Tibial nerve (tissue), 4 donors: ENCODE results near the gene MARF1. TPM values are rescaled to one million over a fixed set of nuclear protein-coding genes. Genes with fewer than 3 reads are reported as not detected.

ENCODE experiments used
- DNase-seq, 2 donors: peaks; one replicate each; pipeline ENCODE4 v3.0.0-alpha.2; 2019; ENCODE audit warnings: low spot score in 2 of 2
- H3K27ac ChIP-seq, 4 donors: fragments of 200-600 bp; sonication (generic) in 3 of 4; one replicate each; pipeline ENCODE4 v1.5.1; 2017 to 2019; ENCODE audit warnings: mild to moderate bottlenecking in 1 of 4
- H3K27me3 ChIP-seq, 2 donors: fragments of 200-600 bp; sonication (generic) in 1 of 2; one replicate each; pipeline versions ENCODE4 v1.5.1 to v1.6.0; 2017 to 2019
- H3K36me3 ChIP-seq, 3 donors: fragments of 200-600 bp; sonication (generic); one replicate each; pipeline ENCODE4 v1.5.1; 2018 to 2019
- H3K4me1 ChIP-seq, 4 donors: fragments of 200-600 bp; sonication (generic) in 3 of 4; one replicate each; pipeline ENCODE4 v1.5.1; 2017 to 2019
- H3K4me3 ChIP-seq, 4 donors: fragments of 200-600 bp; sonication (generic) in 3 of 4; one replicate each; pipeline ENCODE4 v1.5.1; 2017 to 2019; ENCODE audit warnings: mild to moderate bottlenecking in 1 of 4, moderate library complexity in 1 of 4
- H3K9me3 ChIP-seq, 4 donors: fragments of 200-600 bp; sonication (generic) in 3 of 4; one replicate each; pipeline ENCODE4 v1.5.1; 2017 to 2019
- CTCF ChIP-seq, 5 experiments: fragments of 200-600 bp in 3 of 5; fragments of 450-650 bp in 2 of 5; sonication (generic) in 3 of 5; IDR thresholded peaks; one replicate each; pipeline ENCODE4 v1.5.1; 2016 to 2019; ENCODE audit warnings: antibody characterized with exemption in 5 of 5, mild to moderate bottlenecking in 3 of 5, moderate library complexity in 2 of 5
- EP300 ChIP-seq, 2 donors: sonication (generic); formaldehyde crosslinking; IDR thresholded peaks; one replicate each; pipeline ENCODE4 v1.6.1; 2017; ENCODE audit warnings: antibody characterized with exemption in 2 of 2, mild to moderate bottlenecking in 1 of 2
- POLR2A ChIP-seq, 2 donors: fragments of 450-650 bp; IDR thresholded peaks; one replicate each; pipeline ENCODE4 v1.6.1; 2017; ENCODE audit warnings: antibody characterized with exemption in 2 of 2, mild to moderate bottlenecking in 2 of 2, moderate library complexity in 2 of 2
- WGBS, 2 donors: methylation state at CpG; one replicate each; pipeline ENCODE4 v1.1.5; 2018; 5-methylcytosine and 5-hydroxymethylcytosine counted together
- total RNA-seq, 4 donors: library from RNA; depleted of rRNA; stranded (reverse); fragments of >200 nt; gene quantifications; one replicate each; pipeline ENCODE4 v1.1.0, GENCODE V29; 2016

MARF1 gene
- total RNA-seq, 4 donors from 2014 or later: 44.6 to 57.5 (median 54.4) TPM

GRCh38 chr16:15544405-15544804 lies 98.5 kb downstream of the MARF1 start:
- no peak overlapping the region for H3K27ac ChIP-seq
- no peak for TF ChIP-seq EP300 (IDR thresholded peaks at IDR 0.05)
- TF ChIP-seq POLR2A (IDR thresholded peaks at IDR 0.05): no peak
- no peak for TF ChIP-seq CTCF (IDR thresholded peaks at IDR 0.05)
- peaks cover 0 to 18% (median 0%) of the 10 kb centered on the region in 3 donors for H3K36me3 ChIP-seq
- no peaks in the 10 kb centered on the region for H3K4me1 ChIP-seq
- H3K4me3 ChIP-seq: no peak overlapping the region
- H3K27me3 ChIP-seq: no peaks in the 10 kb centered on the region
- DNase-seq: no peak
- 82 to 88% methylated on average over 5 of the region's 5 CpGs for WGBS, 2 donors
- H3K9me3 ChIP-seq: peaks cover 0 to 11% (median 0%) of the 10 kb centered on the region in 4 donors

Other genes starting within 250 kb of the MARF1 start
- 10 to 100 TPM in 3 of 4 donors, 1 to 10 TPM in 1; 5.9 to 18.6 (median 11.8) TPM for gene MPV17L, start 247.4 kb downstream of the MARF1 start, total RNA-seq
- 10 to 100 TPM; 42.9 to 85.9 (median 54.8) TPM for gene BMERB1, start 208.6 kb downstream of the MARF1 start, total RNA-seq
- 10 to 100 TPM; 22.9 to 73.5 (median 38.8) TPM for gene NDE1, start 7.1 kb upstream of the MARF1 start, total RNA-seq
- gene MYH11, start 213.9 kb upstream of the MARF1 start, total RNA-seq: 10 to 100 TPM; 33.7 to 90.9 (median 71.8) TPM
- gene CEP20, start 245.4 kb upstream of the MARF1 start, total RNA-seq: 10 to 100 TPM; 23.7 to 42.0 (median 25.0) TPM